Prostate gland (tissue), 2 donors: ENCODE measurements around the gene RASSF4.

Source experiments
- POLR2AphosphoS5 ChIP-seq: sonication (generic); formaldehyde crosslinking; IDR thresholded peaks from one replicate; pipeline ENCODE4 v1.6.1; 2017; ENCODE audit warnings: antibody characterized with exemption
- TF ChIP-seq, protein P1 (sequence below), 4 experiments: fragments of 200-600 bp in 2 of 4; fragments of 450-650 bp in 2 of 4; sonication (generic) in 2 of 4; IDR thresholded peaks; 1 replicate in 3 of 4; 2 replicates in 1 of 4; pipeline ENCODE4 v1.5.1; 2016 to 2019; ENCODE audit warnings: antibody characterized with exemption in 4 of 4, mild to moderate bottlenecking in 2 of 4, moderate library complexity in 2 of 4

DNA sequence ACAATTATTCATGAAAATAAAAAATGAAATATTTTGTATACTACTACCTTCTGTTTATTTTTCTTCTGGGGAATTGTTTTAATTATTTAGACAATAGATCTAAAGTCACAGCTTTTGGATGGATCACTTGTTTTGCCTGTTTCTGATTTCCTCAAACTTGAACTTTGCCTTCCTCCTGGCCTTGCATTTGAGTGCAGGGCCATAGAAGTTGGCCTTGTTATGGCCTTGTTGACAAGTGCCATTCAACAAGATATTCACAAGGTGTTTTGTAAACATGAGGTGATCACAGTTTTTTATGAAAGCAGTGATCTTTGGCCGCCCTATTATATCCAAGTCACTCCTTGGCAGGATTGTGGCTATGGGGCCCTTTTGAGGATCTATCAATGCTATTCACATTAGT lies 45.7 kb downstream of the RASSF4 start:
- no peak for TF ChIP-seq POLR2AphosphoS5
- TF ChIP-seq, protein P1, sequence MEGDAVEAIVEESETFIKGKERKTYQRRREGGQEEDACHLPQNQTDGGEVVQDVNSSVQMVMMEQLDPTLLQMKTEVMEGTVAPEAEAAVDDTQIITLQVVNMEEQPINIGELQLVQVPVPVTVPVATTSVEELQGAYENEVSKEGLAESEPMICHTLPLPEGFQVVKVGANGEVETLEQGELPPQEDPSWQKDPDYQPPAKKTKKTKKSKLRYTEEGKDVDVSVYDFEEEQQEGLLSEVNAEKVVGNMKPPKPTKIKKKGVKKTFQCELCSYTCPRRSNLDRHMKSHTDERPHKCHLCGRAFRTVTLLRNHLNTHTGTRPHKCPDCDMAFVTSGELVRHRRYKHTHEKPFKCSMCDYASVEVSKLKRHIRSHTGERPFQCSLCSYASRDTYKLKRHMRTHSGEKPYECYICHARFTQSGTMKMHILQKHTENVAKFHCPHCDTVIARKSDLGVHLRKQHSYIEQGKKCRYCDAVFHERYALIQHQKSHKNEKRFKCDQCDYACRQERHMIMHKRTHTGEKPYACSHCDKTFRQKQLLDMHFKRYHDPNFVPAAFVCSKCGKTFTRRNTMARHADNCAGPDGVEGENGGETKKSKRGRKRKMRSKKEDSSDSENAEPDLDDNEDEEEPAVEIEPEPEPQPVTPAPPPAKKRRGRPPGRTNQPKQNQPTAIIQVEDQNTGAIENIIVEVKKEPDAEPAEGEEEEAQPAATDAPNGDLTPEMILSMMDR (IDR thresholded peaks at IDR 0.05): no peak
